ENCODE results near the gene HSD3B2. TPM values are rescaled to one million over a fixed set of nuclear protein-coding genes. Genes with fewer than 3 reads are reported as not detected.

The HSD3B2 gene
- polyA plus RNA-seq, 6 donors from 2014 or later: not detected

DNA sequence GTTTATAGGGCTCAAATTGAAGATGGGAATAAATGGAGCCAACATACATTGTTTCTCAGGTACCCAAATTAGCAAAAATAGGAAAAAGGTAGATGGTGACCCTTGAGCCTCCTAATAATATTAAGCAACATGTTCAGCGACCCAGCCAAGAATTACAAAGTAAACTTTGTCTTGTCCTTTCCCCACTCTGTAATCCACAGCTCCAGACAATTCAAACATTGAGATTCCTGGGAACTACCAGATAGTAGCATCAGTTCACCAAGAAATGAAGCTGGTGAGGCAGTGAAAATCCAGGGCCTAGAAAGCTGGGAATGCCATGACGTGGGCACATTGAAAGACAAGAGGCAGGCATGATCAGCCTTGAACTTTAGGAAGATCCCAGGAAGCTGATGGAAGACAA is 34.6 kb upstream of the HSD3B2 start:
- H3K36me3 Mint-ChIP-seq: peaks cover 0 to 5% of the 10 kb centered on the region in 2 donors
- H3K4me3 Mint-ChIP-seq: no peak overlapping the region
- H3K27me3 Mint-ChIP-seq: peaks cover 11 to 12% (median 12%) of the 10 kb centered on the region in 3 donors
- ATAC-seq (ENCODE audit: low read depth in 2 of 2): no peak
- peaks cover 5 to 23% (median 7%) of the 10 kb centered on the region in 7 donors for H3K9me3 Mint-ChIP-seq
- no peak for DNase-seq
- no peaks in the 10 kb centered on the region for H3K4me1 Mint-ChIP-seq
- no peak overlapping the region for H3K27ac Mint-ChIP-seq

- DNase-seq: no peak
- Mint-ChIP-seq H3K27ac (no peak overlapping the region), H3K9me3 (peaks cover 2 to 18% (median 7%) of the 10 kb centered on the region in 7 donors), H3K4me3 (no peak overlapping the region), H3K36me3 (peaks cover 0 to 5% of the 10 kb centered on the region in 2 donors), H3K4me1 (no peaks in the 10 kb centered on the region), H3K27me3 (peaks cover 11 to 15% (median 12%) of the 10 kb centered on the region in 3 donors)
- ATAC-seq (ENCODE audit: low read depth in 2 of 2): no peak
These were observed 33.8 kb upstream of the HSD3B2 start for GRCh38 chr1:119380983-119381662.

DNA sequence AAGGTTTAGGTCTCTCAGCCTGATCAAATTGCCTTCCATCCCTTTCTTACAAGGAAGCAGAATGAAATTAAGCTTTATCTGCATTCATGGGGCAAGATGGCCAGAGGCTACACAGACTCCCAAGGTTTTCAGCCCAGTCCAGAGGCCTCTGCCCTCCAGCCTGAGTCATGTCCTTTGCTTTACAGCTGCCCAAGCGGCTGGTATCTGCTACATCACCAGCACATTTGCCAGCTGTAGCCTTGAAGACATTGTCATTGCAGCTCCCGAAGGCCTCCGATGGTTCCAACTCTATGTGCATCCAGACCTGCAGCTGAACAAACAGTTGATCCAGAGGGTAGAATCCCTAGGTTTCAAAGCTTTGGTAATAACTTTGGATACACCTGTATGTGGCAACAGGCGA is 30.4 kb upstream of the HSD3B2 start:
- no peak overlapping the region for H3K27ac Mint-ChIP-seq
- ATAC-seq (ENCODE audit: low read depth in 2 of 2): no peak
- peaks cover 0 to 10% (median 0%) of the 10 kb centered on the region in 7 donors for H3K9me3 Mint-ChIP-seq
- no peak overlapping the region for H3K4me3 Mint-ChIP-seq
- H3K36me3 Mint-ChIP-seq: no peaks in the 10 kb centered on the region
- peaks cover 11 to 22% (median 12%) of the 10 kb centered on the region in 3 donors for H3K27me3 Mint-ChIP-seq
- no peak for DNase-seq
- H3K4me1 Mint-ChIP-seq: no peaks in the 10 kb centered on the region

DNA sequence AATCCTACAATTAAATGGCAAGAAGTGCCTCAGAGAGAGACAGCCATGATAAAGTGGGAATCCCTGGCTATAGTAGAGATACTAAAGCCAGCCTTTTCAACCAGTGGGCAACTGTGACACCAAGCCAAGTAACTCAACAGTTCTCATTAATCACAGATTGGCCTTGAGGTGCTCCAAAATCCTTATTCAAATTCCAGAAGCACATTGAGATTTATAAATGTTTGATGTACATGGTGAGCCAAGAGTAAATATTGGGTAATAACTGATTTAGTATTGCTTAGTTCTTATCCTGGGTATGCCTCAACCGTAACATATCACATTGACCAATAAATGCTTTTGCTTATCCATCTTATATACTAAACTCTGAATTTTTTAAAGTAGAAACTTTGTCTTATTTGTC is 29.3 kb upstream of the HSD3B2 start:
- no peaks in the 10 kb centered on the region for H3K36me3 Mint-ChIP-seq
- H3K27me3 Mint-ChIP-seq: peaks cover 2 to 20% (median 11%) of the 10 kb centered on the region in 3 donors
- no peak for ATAC-seq (ENCODE audit: low read depth in 2 of 2)
- H3K27ac Mint-ChIP-seq: no peak overlapping the region
- no peak for DNase-seq
- H3K4me1 Mint-ChIP-seq: no peaks in the 10 kb centered on the region
- H3K9me3 Mint-ChIP-seq: peaks cover 0 to 2% (median 0%) of the 10 kb centered on the region in 7 donors
- H3K4me3 Mint-ChIP-seq: no peak overlapping the region

DNA sequence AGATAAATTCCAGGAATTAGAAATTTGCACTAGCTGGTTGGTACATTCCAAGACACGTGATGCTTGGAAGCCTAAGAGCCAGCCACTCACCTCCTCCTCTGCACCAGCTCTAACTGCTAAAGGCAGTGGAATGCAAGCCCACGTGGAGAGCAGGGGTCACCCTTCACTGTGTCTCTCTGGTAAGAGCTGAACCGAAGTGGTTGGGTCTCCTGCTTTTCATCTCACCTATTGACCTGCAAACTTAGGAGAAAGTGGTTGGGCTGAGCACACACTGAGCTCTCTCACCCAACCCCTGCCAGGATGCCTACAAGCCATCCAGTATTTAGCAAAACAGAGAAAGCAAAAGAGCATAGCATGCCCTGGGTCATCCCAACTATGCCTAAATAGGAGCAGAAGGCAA is 27.1 kb upstream of the HSD3B2 start:
- DNase-seq: no peak
- no peak overlapping the region for H3K27ac Mint-ChIP-seq
- no peaks in the 10 kb centered on the region for H3K9me3 Mint-ChIP-seq
- H3K4me3 Mint-ChIP-seq: no peak overlapping the region
- ATAC-seq (ENCODE audit: low read depth in 2 of 2): no peak
- no peaks in the 10 kb centered on the region for H3K36me3 Mint-ChIP-seq
- peaks cover 0 to 15% (median 4%) of the 10 kb centered on the region in 3 donors for H3K27me3 Mint-ChIP-seq
- H3K4me1 Mint-ChIP-seq: no peaks in the 10 kb centered on the region

GRCh38 chr1:119388450-119388849 is 26.5 kb upstream of the HSD3B2 start:
- ATAC-seq (ENCODE audit: low read depth in 2 of 2) (no peak), DNase-seq (no peak)
- Mint-ChIP-seq H3K4me1 (no peaks in the 10 kb centered on the region), H3K27ac (no peak overlapping the region), H3K4me3 (no peak overlapping the region), H3K9me3 (no peaks in the 10 kb centered on the region), H3K27me3 (peaks cover 0 to 15% (median 0%) of the 10 kb centered on the region in 3 donors), H3K36me3 (no peaks in the 10 kb centered on the region)

- no peaks in the 10 kb centered on the region for H3K36me3 Mint-ChIP-seq
- H3K4me3 Mint-ChIP-seq: no peak overlapping the region
- H3K27ac Mint-ChIP-seq: no peak overlapping the region
- peaks cover under 1 to 15% (median 4%) of the 10 kb centered on the region in 3 donors for H3K27me3 Mint-ChIP-seq
- DNase-seq: no peak
- ATAC-seq (ENCODE audit: low read depth in 2 of 2): no peak
- no peaks in the 10 kb centered on the region for H3K4me1 Mint-ChIP-seq
- no peaks in the 10 kb centered on the region for H3K9me3 Mint-ChIP-seq
These were observed 24.4 kb upstream of the HSD3B2 start for GRCh38 chr1:119390526-119390925.

DNA sequence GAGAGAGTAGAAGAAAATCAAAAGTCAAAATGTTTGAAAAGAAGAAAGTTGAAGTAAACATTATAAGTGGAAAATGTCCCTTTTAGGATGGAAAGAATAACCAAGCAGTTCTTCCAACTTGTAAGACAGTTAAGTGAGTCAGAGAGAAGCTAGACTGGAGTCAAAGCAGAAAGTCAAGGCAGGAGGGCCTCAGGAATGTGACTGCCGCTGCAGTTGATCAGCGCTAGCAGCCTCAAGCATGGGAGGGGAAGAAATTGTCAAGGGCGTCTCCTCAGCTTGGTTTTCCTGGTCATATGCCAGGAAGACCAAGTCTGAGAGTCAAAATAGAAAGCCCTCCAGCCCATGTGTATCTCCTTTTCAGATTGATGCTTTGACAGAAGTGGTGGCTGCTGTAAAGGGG is 23.2 kb upstream of the HSD3B2 start:
- Mint-ChIP-seq H3K27me3 (peaks cover 4 to 11% (median 8%) of the 10 kb centered on the region in 3 donors), H3K27ac (no peak overlapping the region)

DNA sequence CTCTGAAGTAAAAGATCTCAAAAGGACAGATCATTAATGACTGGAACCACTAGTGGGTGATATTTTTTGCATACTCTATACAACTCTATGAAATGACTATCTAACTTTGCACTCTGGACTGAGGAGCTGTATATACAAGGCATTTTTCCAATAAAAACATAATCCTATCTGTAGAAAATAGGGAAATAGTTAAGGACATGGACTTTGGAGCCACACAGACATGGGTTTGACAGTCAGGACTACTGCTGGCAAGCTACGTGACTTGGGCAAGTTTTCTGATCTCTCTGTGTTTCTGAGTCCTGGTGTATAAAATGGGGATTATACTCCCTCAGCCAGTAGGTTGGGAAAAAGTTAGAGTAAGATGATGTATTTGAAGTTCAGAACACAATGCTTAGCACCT is 20.9 kb upstream of the HSD3B2 start:
- Mint-ChIP-seq H3K27ac (no peak overlapping the region), H3K36me3 (no peaks in the 10 kb centered on the region), H3K9me3 (peaks cover 0 to 4% (median 0%) of the 10 kb centered on the region in 7 donors), H3K4me3 (no peak overlapping the region), H3K27me3 (peaks cover 4 to 8% (median 7%) of the 10 kb centered on the region in 3 donors), H3K4me1 (no peaks in the 10 kb centered on the region)
- ATAC-seq (ENCODE audit: low read depth in 2 of 2) (no peak), DNase-seq (no peak)

More for the DNA sequence above, 23.2 kb upstream of the HSD3B2 start:
- ATAC-seq (ENCODE audit: low read depth in 2 of 2): no peak
- Mint-ChIP-seq H3K4me3 (no peak overlapping the region), H3K4me1 (no peaks in the 10 kb centered on the region), H3K9me3 (peaks cover 0 to 2% (median 0%) of the 10 kb centered on the region in 7 donors), H3K36me3 (no peaks in the 10 kb centered on the region)
- no peak for DNase-seq

- peaks cover 4 to 8% (median 5%) of the 10 kb centered on the region in 3 donors for H3K27me3 Mint-ChIP-seq
- H3K9me3 Mint-ChIP-seq: peaks cover 0 to 10% (median 0%) of the 10 kb centered on the region in 7 donors
- H3K4me3 Mint-ChIP-seq: no peak overlapping the region
- DNase-seq (no peak), ATAC-seq (ENCODE audit: low read depth in 2 of 2) (no peak)
- no peak overlapping the region for H3K27ac Mint-ChIP-seq
- H3K36me3 Mint-ChIP-seq: no peaks in the 10 kb centered on the region
- H3K4me1 Mint-ChIP-seq: no peaks in the 10 kb centered on the region
These were observed 18.0 kb upstream of the HSD3B2 start for GRCh38 chr1:119396982-119397381.

- Mint-ChIP-seq H3K27me3 (peaks cover 4 to 13% (median 8%) of the 10 kb centered on the region in 3 donors), H3K9me3 (peaks cover 0 to 10% (median 0%) of the 10 kb centered on the region in 7 donors), H3K4me3 (no peak overlapping the region), H3K36me3 (no peaks in the 10 kb centered on the region), H3K27ac (no peak overlapping the region), H3K4me1 (no peaks in the 10 kb centered on the region)
- DNase-seq (no peak), ATAC-seq (ENCODE audit: low read depth in 2 of 2) (no peak)
These were observed 17.0 kb upstream of the HSD3B2 start for GRCh38 chr1:119397986-119398385.

DNA sequence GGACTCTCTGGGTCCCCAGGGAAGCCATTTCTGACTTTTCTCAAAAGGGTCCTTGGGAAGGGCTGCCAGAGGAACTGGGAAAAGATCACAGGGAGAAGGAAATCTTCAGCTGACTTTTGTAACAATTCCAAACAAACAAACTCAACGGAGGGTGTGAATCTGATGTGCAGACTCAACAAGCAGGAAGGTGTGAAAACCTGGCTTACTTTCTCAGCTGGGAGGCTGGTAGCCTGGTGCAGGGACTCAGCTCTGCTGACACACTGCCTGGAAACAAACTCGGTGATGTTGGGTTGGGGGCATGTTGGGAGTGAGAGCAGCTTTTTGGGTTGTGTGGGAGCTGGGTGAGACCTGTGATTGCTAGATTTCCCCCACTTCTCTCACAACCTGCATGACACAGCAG is 10.2 kb upstream of the HSD3B2 start:
- no peak overlapping the region for H3K4me3 Mint-ChIP-seq
- peaks cover 4 to 27% (median 15%) of the 10 kb centered on the region in 3 donors for H3K27me3 Mint-ChIP-seq
- no peak for ATAC-seq (ENCODE audit: low read depth in 2 of 2)
- peaks cover 4 to 45% (median 26%) of the 10 kb centered on the region in 7 donors for H3K9me3 Mint-ChIP-seq
- no peaks in the 10 kb centered on the region for H3K36me3 Mint-ChIP-seq
- H3K27ac Mint-ChIP-seq: no peak overlapping the region
- DNase-seq: no peak
- H3K4me1 Mint-ChIP-seq: no peaks in the 10 kb centered on the region

GRCh38 chr1:119409731-119410130 is 5.2 kb upstream of the HSD3B2 start:
- Mint-ChIP-seq H3K4me3 (no peak overlapping the region), H3K27ac (no peak overlapping the region), H3K27me3 (peaks cover 0 to 13% (median 2%) of the 10 kb centered on the region in 3 donors), H3K36me3 (no peaks in the 10 kb centered on the region), H3K4me1 (no peaks in the 10 kb centered on the region), H3K9me3 (peaks cover 4 to 32% (median 16%) of the 10 kb centered on the region in 7 donors)
- DNase-seq (no peak), ATAC-seq (ENCODE audit: low read depth in 2 of 2) (no peak)

GRCh38 chr1:119410961-119411360 is 4.0 kb upstream of the HSD3B2 start:
- ATAC-seq (ENCODE audit: low read depth in 2 of 2) (no peak), DNase-seq (no peak)
- H3K27me3 Mint-ChIP-seq: peaks cover 0 to 6% (median 2%) of the 10 kb centered on the region in 3 donors
- no peak overlapping the region for H3K27ac Mint-ChIP-seq
- H3K4me1 Mint-ChIP-seq: no peaks in the 10 kb centered on the region
- peaks cover 1 to 23% (median 14%) of the 10 kb centered on the region in 7 donors for H3K9me3 Mint-ChIP-seq
- no peaks in the 10 kb centered on the region for H3K36me3 Mint-ChIP-seq
- no peak overlapping the region for H3K4me3 Mint-ChIP-seq
